Transverse colon (tissue), 4 donors: Measurements from ENCODE around the gene SNX13. TPM values are rescaled to one million over a fixed set of nuclear protein-coding genes. Genes with fewer than 3 reads are reported as not detected.
A peak's percentile ranks its signal among the peaks of the same experiment; 100 is the strongest.

Experiments
- DNase-seq: peaks from one replicate; pipeline ENCODE4 v3.0.0-alpha.2; 2019
- H3K27ac ChIP-seq, 4 donors: fragments of 200-600 bp; sonication (generic); 2 replicates each; pipeline ENCODE4 v1.5.1; 2016 to 2018; ENCODE audit warnings: inconsistent platforms in 4 of 4
- H3K27me3 ChIP-seq: fragments of 200-600 bp; sonication (generic); 2 replicates; pipeline ENCODE4 v1.5.1; 2017; ENCODE audit warnings: inconsistent platforms
- H3K36me3 ChIP-seq, 4 donors: fragments of 200-600 bp; sonication (generic); 2 replicates each; pipeline ENCODE4 v1.5.1; 2017 to 2019; ENCODE audit warnings: inconsistent platforms in 4 of 4
- H3K4me1 ChIP-seq, 4 donors: fragments of 200-600 bp; sonication (generic); 2 replicates each; pipeline ENCODE4 v1.5.1; 2017 to 2020; ENCODE audit warnings: inconsistent platforms in 4 of 4
- H3K4me3 ChIP-seq, 4 donors: fragments of 200-600 bp; sonication (generic); 1 replicate in 1 of 4; 2 replicates in 3 of 4; pipeline versions ENCODE4 v1.5.1 to v1.6.1; 2017 to 2019; ENCODE audit warnings: inconsistent platforms in 4 of 4
- H3K9me3 ChIP-seq, 2 donors: fragments of 200-600 bp; sonication (generic); 2 replicates each; pipeline ENCODE4 v1.5.1; 2017 to 2019; ENCODE audit warnings: inconsistent platforms in 2 of 2
- CTCF ChIP-seq, 5 experiments: fragments of 200-600 bp in 3 of 5; fragments of 450-650 bp in 2 of 5; sonication (generic) in 3 of 5; IDR thresholded peaks; 1 replicate in 2 of 5; 2 replicates in 3 of 5; pipeline ENCODE4 v1.5.1; 2016 to 2017; ENCODE audit warnings: antibody characterized with exemption in 5 of 5, inconsistent platforms in 3 of 5, mild to moderate bottlenecking in 2 of 5, moderate library complexity in 1 of 5
- EP300 ChIP-seq: sonication (generic); formaldehyde crosslinking; IDR thresholded peaks from one replicate; pipeline ENCODE4 v1.6.1; 2017; ENCODE audit warnings: antibody characterized with exemption, low read depth
- POLR2A ChIP-seq: fragments of 450-650 bp; IDR thresholded peaks from one replicate; pipeline ENCODE4 v1.6.1; 2016; ENCODE audit warnings: antibody characterized with exemption, mild to moderate bottlenecking, moderate library complexity
- POLR2AphosphoS5 ChIP-seq, 3 donors: sonication (generic); formaldehyde crosslinking; IDR thresholded peaks; one replicate each; pipeline ENCODE4 v1.6.1; 2016; ENCODE audit warnings: antibody characterized with exemption in 3 of 3
- WGBS, 2 donors: methylation state at CpG; one replicate each; pipeline ENCODE4 v1.1.5; 2018; ENCODE audit warnings: low coverage in 1 of 2; 5-methylcytosine and 5-hydroxymethylcytosine counted together
- in situ Hi-C, 4 donors: fragments of 200-750 bp; cut with MboI; loops; one replicate each; pipeline versions ENCODE4 v1.15.0 to v1.15.1; 2017; ENCODE audit warnings: low sequenced_read_pairs in 3 of 4, low pct_ligation_motif_present in 1 of 4, low pct_unique_long_range_greater_than_20kb in 1 of 4
- intact Hi-C: fragments of 100-400 bp; cut with DNase I; formaldehyde crosslinking; loops from one replicate; pipeline ENCODE4 v1.15.1; 2023; ENCODE audit warnings: low total_unique reads
- total RNA-seq, 4 donors: library from RNA; depleted of rRNA; stranded (reverse); fragments of >200 nt; gene quantifications; one replicate each; pipeline ENCODE4 v1.1.0, GENCODE V29; 2016

SNX13 gene
- total RNA-seq, 4 donors from 2014 or later: 11.3 to 83.8 (median 69.0) TPM

GRCh38 chr7:17944720-17945119 is 4.4 kb upstream of the SNX13 start:
- in situ Hi-C loops: loop anchor here in 1 of 4 donors (25.0 kb wide), 1 partner anchor 657 kb away; the partner anchor contains the start of gene AHR
- Histone ChIP-seq H3K27ac (no peak overlapping the region), H3K4me1 (peaks cover 0 to 19% (median 3%) of the 10 kb centered on the region in 4 donors), H3K9me3 (no peaks in the 10 kb centered on the region), H3K27me3 (no peaks in the 10 kb centered on the region), H3K36me3 (no peaks in the 10 kb centered on the region), H3K4me3 (no peak overlapping the region)
- DNase-seq: no peak
- intact Hi-C loops: no loop called here
- 82 to 85% methylated on average over 1 of the region's 1 CpG for WGBS, 2 donors
- TF ChIP-seq CTCF (IDR thresholded peaks at IDR 0.05) (peak in 1 of 5 experiments; percentile 20), EP300 (no peak)

- TF ChIP-seq POLR2A (no peak), POLR2AphosphoS5 (IDR thresholded peaks at IDR 0.05) (no peak), CTCF (IDR thresholded peaks at IDR 0.05) (no peak), EP300 (no peak)
- no peak for DNase-seq
- no peaks in the 10 kb centered on the region for H3K9me3 ChIP-seq
- peaks cover 0 to 24% (median 11%) of the 10 kb centered on the region in 4 donors for H3K4me1 ChIP-seq
- H3K27ac ChIP-seq: no peak overlapping the region
- WGBS, 2 donors: 96 to 97% methylated on average over 2 of the region's 2 CpGs
- in situ Hi-C loops (loop anchor here in 1 of 4 donors (25.0 kb wide), 1 partner anchor 656 kb away; the partner anchor contains the start of gene AHR), intact Hi-C loops (no loop called here)
- H3K27me3 ChIP-seq: no peaks in the 10 kb centered on the region
- H3K4me3 ChIP-seq: no peak overlapping the region
- H3K36me3 ChIP-seq: no peaks in the 10 kb centered on the region
Measured at GRCh38 chr7:17943006-17943405, 2.7 kb upstream of the SNX13 start.

GRCh38 chr7:17942231-17942630 is 1.9 kb upstream of the SNX13 start:
- H3K27ac ChIP-seq: no peak overlapping the region
- no peaks in the 10 kb centered on the region for H3K27me3 ChIP-seq
- no peak for TF ChIP-seq EP300
- no peak for TF ChIP-seq POLR2AphosphoS5 (IDR thresholded peaks at IDR 0.05)
- TF ChIP-seq POLR2A: no peak
- TF ChIP-seq CTCF (IDR thresholded peaks at IDR 0.05): no peak
- no peaks in the 10 kb centered on the region for H3K36me3 ChIP-seq
- peaks cover 0 to 32% (median 16%) of the 10 kb centered on the region in 4 donors for H3K4me1 ChIP-seq
- no peaks in the 10 kb centered on the region for H3K9me3 ChIP-seq
- in situ Hi-C loops: loop anchor here in 1 of 4 donors (25.0 kb wide), 1 partner anchor 655 kb away; the partner anchor contains the start of gene AHR
- no peak for DNase-seq
- no peak overlapping the region for H3K4me3 ChIP-seq
- intact Hi-C loops: no loop called here
- WGBS, 2 donors: 80 to 90% methylated on average over 1 of the region's 1 CpG

GRCh38 chr7:17940951-17941431 is 697 bp upstream of the SNX13 start:
- Histone ChIP-seq H3K27me3 (no peaks in the 10 kb centered on the region), H3K36me3 (no peaks in the 10 kb centered on the region), H3K9me3 (no peaks in the 10 kb centered on the region), H3K27ac (peak overlapping the region; percentile 91 to 96 (median 92)), H3K4me1 (peaks cover 6 to 41% (median 16%) of the 10 kb centered on the region in 4 donors), H3K4me3 (peak overlapping the region; percentile 57 to 89 (median 74))
- no peak for TF ChIP-seq POLR2AphosphoS5 (IDR thresholded peaks at IDR 0.05)
- peak in 1 of 5 experiments; percentile 28 for TF ChIP-seq CTCF (IDR thresholded peaks at IDR 0.05)
- no peak for DNase-seq
- in situ Hi-C loops: loop anchor here in 1 of 4 donors (25.0 kb wide), 1 partner anchor 654 kb away; the partner anchor contains the start of gene AHR
- 14% methylated on average over 12 of the region's 12 CpGs; no CpG with 5 or more reads in 1 of the 2 donors for WGBS, 2 donors
- intact Hi-C loops: no loop called here
